DLD1 (cell line): ENCODE measurements around the gene MBD5.
"Not testable (repeated sequence)": the region's sequence is repeated elsewhere in the genome, so short reads cannot be mapped to it uniquely, and the experiment has no call there.

Experiments used
- in situ Hi-C: cut with HindIII; loops from 2 replicates; pipeline ENCODE4 v1.10.0; 2017; ENCODE audit warnings: low sequenced_read_pairs

The MBD5 gene

GRCh38 chr2:148541792-148542191 is 520.9 kb downstream of the MBD5 start:
- in situ Hi-C loops, result no loop called here

GRCh38 chr2:148542614-148543013 is 521.7 kb downstream of the MBD5 start:
- in situ Hi-C loops, result no loop called here

GRCh38 chr2:148543088-148543540 is 522.2 kb downstream of the MBD5 start:
- in situ Hi-C loops, result not testable (repeated sequence)

- in situ Hi-C loops, result no loop called here
Observed at GRCh38 chr2:148545390-148546256, 524.7 kb downstream of the MBD5 start.

- in situ Hi-C loops, result no loop called here
Observed at GRCh38 chr2:148546270-148546669, 525.4 kb downstream of the MBD5 start.

GRCh38 chr2:148548716-148549400 is 528.0 kb downstream of the MBD5 start:
- in situ Hi-C loops, result no loop called here

- in situ Hi-C loops, result no loop called here
Observed at GRCh38 chr2:148552675-148553331, 531.9 kb downstream of the MBD5 start.

- in situ Hi-C loops, result no loop called here
Observed at GRCh38 chr2:148553332-148553887, 532.5 kb downstream of the MBD5 start.

GRCh38 chr2:148554459-148555247 is 533.8 kb downstream of the MBD5 start:
- in situ Hi-C loops, result no loop called here

- in situ Hi-C loops, result no loop called here
Observed at GRCh38 chr2:148555622-148556294, 534.9 kb downstream of the MBD5 start.

GRCh38 chr2:148557844-148558436 is 537.0 kb downstream of the MBD5 start:
- in situ Hi-C loops, result no loop called here

GRCh38 chr2:148560496-148560895 is 539.6 kb downstream of the MBD5 start:
- in situ Hi-C loops, result no loop called here

- in situ Hi-C loops, result no loop called here
Observed at GRCh38 chr2:148561389-148561788, 540.5 kb downstream of the MBD5 start.

- in situ Hi-C loops, result no loop called here
Observed at GRCh38 chr2:148565272-148565894, 544.5 kb downstream of the MBD5 start.
